Stomach (tissue), 4 donors: Measurements from ENCODE around the gene TLR8.

ENCODE experiments used
- POLR2A ChIP-seq, 4 donors: fragments of 450-650 bp; IDR thresholded peaks; one replicate each; pipeline ENCODE4 v1.6.1; 2016; ENCODE audit warnings: antibody characterized with exemption in 4 of 4, control low read depth in 2 of 4, mild to moderate bottlenecking in 1 of 4, moderate library complexity in 1 of 4
- POLR2AphosphoS5 ChIP-seq, 3 donors: sonication (generic); formaldehyde crosslinking; IDR thresholded peaks; one replicate each; pipeline ENCODE4 v1.6.1; 2016; ENCODE audit warnings: antibody characterized with exemption in 3 of 3
- TF ChIP-seq, protein P1 (sequence below), 7 experiments: fragments of 450-650 bp in 4 of 7; fragments of 200-600 bp in 3 of 7; sonication (generic) in 3 of 7; IDR thresholded peaks; one replicate each; pipeline ENCODE4 v1.5.1; 2016 to 2019; ENCODE audit warnings: antibody characterized with exemption in 7 of 7, control low read depth in 2 of 7, mild to moderate bottlenecking in 1 of 7

DNA sequence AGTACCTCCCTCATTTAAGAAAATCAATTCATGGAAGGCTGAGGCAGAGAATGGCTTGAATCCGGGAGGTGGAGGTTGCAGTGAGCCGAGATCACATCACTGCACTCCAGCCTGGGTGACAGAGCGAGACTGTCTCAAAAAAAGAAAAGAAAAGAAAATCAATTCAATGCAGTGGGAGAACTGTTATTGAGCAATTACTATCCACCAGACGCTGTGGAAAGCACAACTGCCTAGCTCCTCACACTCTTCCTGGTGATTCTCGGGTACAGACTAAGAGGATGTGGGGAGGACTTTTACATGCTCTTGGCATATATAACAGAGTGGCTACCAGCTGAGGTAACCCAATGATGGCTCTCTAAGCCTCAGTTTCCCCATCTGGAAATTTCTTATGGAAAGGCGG, 65.8 kb downstream of the TLR8 start:
- TF ChIP-seq POLR2AphosphoS5 (IDR thresholded peaks at IDR 0.05) (peak in 1 of 3 donors; percentile 40), POLR2A (IDR thresholded peaks at IDR 0.05) (no peak)
- TF ChIP-seq, protein P1, sequence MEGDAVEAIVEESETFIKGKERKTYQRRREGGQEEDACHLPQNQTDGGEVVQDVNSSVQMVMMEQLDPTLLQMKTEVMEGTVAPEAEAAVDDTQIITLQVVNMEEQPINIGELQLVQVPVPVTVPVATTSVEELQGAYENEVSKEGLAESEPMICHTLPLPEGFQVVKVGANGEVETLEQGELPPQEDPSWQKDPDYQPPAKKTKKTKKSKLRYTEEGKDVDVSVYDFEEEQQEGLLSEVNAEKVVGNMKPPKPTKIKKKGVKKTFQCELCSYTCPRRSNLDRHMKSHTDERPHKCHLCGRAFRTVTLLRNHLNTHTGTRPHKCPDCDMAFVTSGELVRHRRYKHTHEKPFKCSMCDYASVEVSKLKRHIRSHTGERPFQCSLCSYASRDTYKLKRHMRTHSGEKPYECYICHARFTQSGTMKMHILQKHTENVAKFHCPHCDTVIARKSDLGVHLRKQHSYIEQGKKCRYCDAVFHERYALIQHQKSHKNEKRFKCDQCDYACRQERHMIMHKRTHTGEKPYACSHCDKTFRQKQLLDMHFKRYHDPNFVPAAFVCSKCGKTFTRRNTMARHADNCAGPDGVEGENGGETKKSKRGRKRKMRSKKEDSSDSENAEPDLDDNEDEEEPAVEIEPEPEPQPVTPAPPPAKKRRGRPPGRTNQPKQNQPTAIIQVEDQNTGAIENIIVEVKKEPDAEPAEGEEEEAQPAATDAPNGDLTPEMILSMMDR (IDR thresholded peaks at IDR 0.05): no peak
